ENCODE results near the gene CDK16.

CDK16 gene

GRCh38 chrX:47239199-47239598, 20.7 kb downstream of the CDK16 start:
- peaks cover 0 to 60% of the 10 kb centered on the region in 2 experiments for H3K27me3 ChIP-seq (ENCODE audit: control insufficient read depth in 1 of 2, insufficient read depth in 1 of 2, low read length in 2 of 2)
- no peak overlapping the region for H4K91ac ChIP-seq (ENCODE audit: low read length)
- no peak overlapping the region for H2BK12ac ChIP-seq (ENCODE audit: low read length in 2 of 2)
- H3K4me1 ChIP-seq (ENCODE audit: control insufficient read depth, insufficient read depth, low read depth, low read length) = no peaks in the 10 kb centered on the region
- H3K4me2 ChIP-seq (ENCODE audit: low read length, poor library complexity, severe bottlenecking) = no peak overlapping the region
- no peak overlapping the region for H3K4ac ChIP-seq (ENCODE audit: low read depth in 1 of 2, low read length in 2 of 2)
- H3K23ac ChIP-seq (ENCODE audit: low read length in 2 of 2) = no peak overlapping the region
- no peak overlapping the region for H3K18ac ChIP-seq (ENCODE audit: low read depth in 1 of 2, low read length in 2 of 2)
- no peak overlapping the region for H2AFZ ChIP-seq (ENCODE audit: low read depth, low read length)
- WGBS = 100% methylated on average over 6 of the region's 8 CpGs
- no peak overlapping the region for H2BK15ac ChIP-seq (ENCODE audit: low read depth, poor library complexity, severe bottlenecking)
- H4K8ac ChIP-seq (ENCODE audit: low read length) = no peak overlapping the region
- DNase-seq = no peak
- H2AK5ac ChIP-seq (ENCODE audit: low read length, severe bottlenecking) = no peak overlapping the region
- peaks cover 6% of the 10 kb centered on the region for H3K9me3 ChIP-seq (ENCODE audit: control insufficient read depth, low read length)
- H3K9ac ChIP-seq (ENCODE audit: low read length) = no peak overlapping the region
- H2BK5ac ChIP-seq (ENCODE audit: low read depth, low read length, poor library complexity, severe bottlenecking) = no peak overlapping the region
- H3K4me3 ChIP-seq (ENCODE audit: insufficient read depth in 1 of 2, low read depth in 1 of 2, low read length in 2 of 2) = no peak overlapping the region
- H3K14ac ChIP-seq (ENCODE audit: low read length in 2 of 2) = no peak overlapping the region
- H3K36me3 ChIP-seq (ENCODE audit: control insufficient read depth in 1 of 2, insufficient read depth in 2 of 2, low read depth in 1 of 2, low read length in 2 of 2) = peaks cover 45% of the 10 kb centered on the region in 2 experiments
- H2BK120ac ChIP-seq (ENCODE audit: low read depth, low read length) = no peak overlapping the region
- H3K79me1 ChIP-seq (replicated peaks; ENCODE audit: low read length, poor library complexity, severe bottlenecking) = peaks cover 20% of the 10 kb centered on the region
- H3K27ac ChIP-seq (ENCODE audit: low read length, poor library complexity, severe bottlenecking) = no peak overlapping the region

GRCh38 chrX:47239898-47240545, 21.5 kb downstream of the CDK16 start:
- Histone ChIP-seq H3K36me3 (ENCODE audit: control insufficient read depth in 1 of 2, insufficient read depth in 2 of 2, low read depth in 1 of 2, low read length in 2 of 2) (peaks cover 53% of the 10 kb centered on the region in 2 experiments), H3K27me3 (ENCODE audit: control insufficient read depth in 1 of 2, insufficient read depth in 1 of 2, low read length in 2 of 2) (peaks cover 0 to 68% of the 10 kb centered on the region in 2 experiments), H2AK5ac (ENCODE audit: low read length, severe bottlenecking) (no peak overlapping the region), H3K18ac (ENCODE audit: low read depth in 1 of 2, low read length in 2 of 2) (no peak overlapping the region), H3K23ac (ENCODE audit: low read length in 2 of 2) (no peak overlapping the region), H3K4me2 (ENCODE audit: low read length, poor library complexity, severe bottlenecking) (no peak overlapping the region), H4K91ac (ENCODE audit: low read length) (no peak overlapping the region), H2BK15ac (ENCODE audit: low read depth, poor library complexity, severe bottlenecking) (no peak overlapping the region), H2BK120ac (ENCODE audit: low read depth, low read length) (no peak overlapping the region), H3K4ac (ENCODE audit: low read depth in 1 of 2, low read length in 2 of 2) (no peak overlapping the region), H4K8ac (ENCODE audit: low read length) (no peak overlapping the region), H2BK12ac (ENCODE audit: low read length in 2 of 2) (no peak overlapping the region), H3K9ac (ENCODE audit: low read length) (no peak overlapping the region), H3K27ac (ENCODE audit: low read length, poor library complexity, severe bottlenecking) (no peak overlapping the region), H3K4me3 (ENCODE audit: insufficient read depth in 1 of 2, low read depth in 1 of 2, low read length in 2 of 2) (no peak overlapping the region), H3K14ac (ENCODE audit: low read length in 2 of 2) (no peak overlapping the region), H2BK5ac (ENCODE audit: low read depth, low read length, poor library complexity, severe bottlenecking) (no peak overlapping the region), H2AFZ (ENCODE audit: low read depth, low read length) (no peak overlapping the region), H3K79me1 (replicated peaks; ENCODE audit: low read length, poor library complexity, severe bottlenecking) (peaks cover 23% of the 10 kb centered on the region), H3K9me3 (ENCODE audit: control insufficient read depth, low read length) (peaks cover 6% of the 10 kb centered on the region), H3K4me1 (ENCODE audit: control insufficient read depth, insufficient read depth, low read depth, low read length) (no peaks in the 10 kb centered on the region)
- 94% methylated on average over 8 of the region's 12 CpGs for WGBS
- no peak for DNase-seq

GRCh38 chrX:47240619-47241018, 22.1 kb downstream of the CDK16 start:
- H3K27ac ChIP-seq (ENCODE audit: low read length, poor library complexity, severe bottlenecking) = no peak overlapping the region
- H4K91ac ChIP-seq (ENCODE audit: low read length) = no peak overlapping the region
- no peak overlapping the region for H2AK5ac ChIP-seq (ENCODE audit: low read length, severe bottlenecking)
- H3K4me2 ChIP-seq (ENCODE audit: low read length, poor library complexity, severe bottlenecking) = no peak overlapping the region
- H3K18ac ChIP-seq (ENCODE audit: low read depth in 1 of 2, low read length in 2 of 2) = no peak overlapping the region
- no peak overlapping the region for H3K4me3 ChIP-seq (ENCODE audit: insufficient read depth in 1 of 2, low read depth in 1 of 2, low read length in 2 of 2)
- peaks cover 58 to 59% of the 10 kb centered on the region in 2 experiments for H3K36me3 ChIP-seq (ENCODE audit: control insufficient read depth in 1 of 2, insufficient read depth in 2 of 2, low read depth in 1 of 2, low read length in 2 of 2)
- H4K8ac ChIP-seq (ENCODE audit: low read length) = no peak overlapping the region
- H3K79me1 ChIP-seq (replicated peaks; ENCODE audit: low read length, poor library complexity, severe bottlenecking) = peaks cover 23% of the 10 kb centered on the region
- peaks cover 6% of the 10 kb centered on the region for H3K9me3 ChIP-seq (ENCODE audit: control insufficient read depth, low read length)
- peaks cover 0 to 66% of the 10 kb centered on the region in 2 experiments for H3K27me3 ChIP-seq (ENCODE audit: control insufficient read depth in 1 of 2, insufficient read depth in 1 of 2, low read length in 2 of 2)
- no peak overlapping the region for H3K4ac ChIP-seq (ENCODE audit: low read depth in 1 of 2, low read length in 2 of 2)
- H2BK120ac ChIP-seq (ENCODE audit: low read depth, low read length) = no peak overlapping the region
- no peak for DNase-seq
- no peak overlapping the region for H3K23ac ChIP-seq (ENCODE audit: low read length in 2 of 2)
- no peaks in the 10 kb centered on the region for H3K4me1 ChIP-seq (ENCODE audit: control insufficient read depth, insufficient read depth, low read depth, low read length)
- over 99% methylated on average over 5 of the region's 7 CpGs for WGBS
- H3K9ac ChIP-seq (ENCODE audit: low read length) = no peak overlapping the region
- H2BK15ac ChIP-seq (ENCODE audit: low read depth, poor library complexity, severe bottlenecking) = no peak overlapping the region
- H3K14ac ChIP-seq (ENCODE audit: low read length in 2 of 2) = no peak overlapping the region
- no peak overlapping the region for H2BK12ac ChIP-seq (ENCODE audit: low read length in 2 of 2)
- no peak overlapping the region for H2AFZ ChIP-seq (ENCODE audit: low read depth, low read length)
- no peak overlapping the region for H2BK5ac ChIP-seq (ENCODE audit: low read depth, low read length, poor library complexity, severe bottlenecking)

GRCh38 chrX:47241201-47242011, 22.9 kb downstream of the CDK16 start:
- Histone ChIP-seq H3K36me3 (ENCODE audit: control insufficient read depth in 1 of 2, insufficient read depth in 2 of 2, low read depth in 1 of 2, low read length in 2 of 2) (peaks cover 62 to 66% of the 10 kb centered on the region in 2 experiments), H3K4me1 (ENCODE audit: control insufficient read depth, insufficient read depth, low read depth, low read length) (no peaks in the 10 kb centered on the region), H3K9me3 (ENCODE audit: control insufficient read depth, low read length) (peaks cover 6% of the 10 kb centered on the region), H4K91ac (ENCODE audit: low read length) (no peak overlapping the region), H2BK15ac (ENCODE audit: low read depth, poor library complexity, severe bottlenecking) (no peak overlapping the region), H3K27ac (ENCODE audit: low read length, poor library complexity, severe bottlenecking) (no peak overlapping the region), H3K9ac (ENCODE audit: low read length) (no peak overlapping the region), H3K18ac (ENCODE audit: low read depth in 1 of 2, low read length in 2 of 2) (no peak overlapping the region), H3K4me2 (ENCODE audit: low read length, poor library complexity, severe bottlenecking) (no peak overlapping the region), H3K4ac (ENCODE audit: low read depth in 1 of 2, low read length in 2 of 2) (no peak overlapping the region), H3K4me3 (ENCODE audit: insufficient read depth in 1 of 2, low read depth in 1 of 2, low read length in 2 of 2) (no peak overlapping the region), H2AFZ (ENCODE audit: low read depth, low read length) (no peak overlapping the region), H2BK12ac (ENCODE audit: low read length in 2 of 2) (no peak overlapping the region), H3K23ac (ENCODE audit: low read length in 2 of 2) (no peak overlapping the region), H3K79me1 (replicated peaks; ENCODE audit: low read length, poor library complexity, severe bottlenecking) (peaks cover 23% of the 10 kb centered on the region), H2BK120ac (ENCODE audit: low read depth, low read length) (no peak overlapping the region), H4K8ac (ENCODE audit: low read length) (no peak overlapping the region), H3K14ac (ENCODE audit: low read length in 2 of 2) (no peak overlapping the region), H2BK5ac (ENCODE audit: low read depth, low read length, poor library complexity, severe bottlenecking) (no peak overlapping the region), H2AK5ac (ENCODE audit: low read length, severe bottlenecking) (no peak overlapping the region), H3K27me3 (ENCODE audit: control insufficient read depth in 1 of 2, insufficient read depth in 1 of 2, low read length in 2 of 2) (peaks cover 0 to 63% of the 10 kb centered on the region in 2 experiments)
- WGBS = 99% methylated on average over 15 of the region's 18 CpGs
- DNase-seq = no peak
